Activated CD8-positive, alpha-beta T cell treated with anti-CD3 and anti-CD28 coated beads for 36 hours (primary cell): ENCODE measurements around the gene KLHL40. TPM values are rescaled to one million over a fixed set of nuclear protein-coding genes. Genes with fewer than 3 reads are reported as not detected.

Source experiments
- ATAC-seq: fragments of 200-7000 bp; cut with Tn5 transposase; one replicate; pipeline ENCODE4 v1.10.0; 2021; ENCODE audit warnings: mild to moderate bottlenecking, moderate library complexity
- CTCF ChIA-PET: fragments of 350-600 bp; sonication (Branson Sonifier 250); formaldehyde crosslinking; loops from one replicate; lab custom pipeline; 2021; ENCODE audit warnings: antibody characterized with exemption; lab: Charles Lee
- POLR2A ChIA-PET: fragments of 350-600 bp; sonication (Branson Sonifier 250); formaldehyde crosslinking; loops from one replicate; lab custom pipeline; 2021; ENCODE audit warnings: antibody characterized with exemption; lab: Charles Lee
- DNase-seq: peaks from one replicate; pipeline ENCODE4 v3.0.0-alpha.2; 2020
- H3K27ac Mint-ChIP-seq: one replicate; pipeline ENCODE4 v1.8.0; 2021; ENCODE audit warnings: mild to moderate bottlenecking, mixed read lengths
- H3K27me3 Mint-ChIP-seq: one replicate; pipeline ENCODE4 v1.8.0; 2021; ENCODE audit warnings: mixed read lengths
- H3K36me3 Mint-ChIP-seq: one replicate; pipeline ENCODE4 v1.8.0; 2021; ENCODE audit warnings: low read depth, mixed read lengths
- H3K4me1 Mint-ChIP-seq: one replicate; pipeline ENCODE4 v1.8.0; 2021; ENCODE audit warnings: low read depth, mixed read lengths
- H3K4me3 Mint-ChIP-seq: one replicate; pipeline ENCODE4 v1.8.0; 2021; ENCODE audit warnings: mild to moderate bottlenecking, moderate library complexity, mixed read lengths
- H3K9me3 Mint-ChIP-seq: one replicate; pipeline ENCODE4 v1.8.0; 2021; ENCODE audit warnings: mixed read lengths
- intact Hi-C: fragments of 100-400 bp; cut with micrococcal nuclease; formaldehyde crosslinking; loops from one replicate; pipeline ENCODE4 v1.10.0; 2022
- total RNA-seq, 2 experiments: library from RNA; stranded (reverse); gene quantifications; one replicate each; pipeline ENCODE4 v1.2.3, GENCODE V29; 2021
- TF ChIP-seq, protein P1 (sequence below): fragments of 200-600 bp; IDR thresholded peaks from one replicate; pipeline ENCODE4 v1.8.0; 2022; ENCODE audit warnings: antibody characterized with exemption, mild to moderate bottlenecking

Gene KLHL40
- total RNA-seq, 2 experiments from 2014 or later, result not detected

DNA sequence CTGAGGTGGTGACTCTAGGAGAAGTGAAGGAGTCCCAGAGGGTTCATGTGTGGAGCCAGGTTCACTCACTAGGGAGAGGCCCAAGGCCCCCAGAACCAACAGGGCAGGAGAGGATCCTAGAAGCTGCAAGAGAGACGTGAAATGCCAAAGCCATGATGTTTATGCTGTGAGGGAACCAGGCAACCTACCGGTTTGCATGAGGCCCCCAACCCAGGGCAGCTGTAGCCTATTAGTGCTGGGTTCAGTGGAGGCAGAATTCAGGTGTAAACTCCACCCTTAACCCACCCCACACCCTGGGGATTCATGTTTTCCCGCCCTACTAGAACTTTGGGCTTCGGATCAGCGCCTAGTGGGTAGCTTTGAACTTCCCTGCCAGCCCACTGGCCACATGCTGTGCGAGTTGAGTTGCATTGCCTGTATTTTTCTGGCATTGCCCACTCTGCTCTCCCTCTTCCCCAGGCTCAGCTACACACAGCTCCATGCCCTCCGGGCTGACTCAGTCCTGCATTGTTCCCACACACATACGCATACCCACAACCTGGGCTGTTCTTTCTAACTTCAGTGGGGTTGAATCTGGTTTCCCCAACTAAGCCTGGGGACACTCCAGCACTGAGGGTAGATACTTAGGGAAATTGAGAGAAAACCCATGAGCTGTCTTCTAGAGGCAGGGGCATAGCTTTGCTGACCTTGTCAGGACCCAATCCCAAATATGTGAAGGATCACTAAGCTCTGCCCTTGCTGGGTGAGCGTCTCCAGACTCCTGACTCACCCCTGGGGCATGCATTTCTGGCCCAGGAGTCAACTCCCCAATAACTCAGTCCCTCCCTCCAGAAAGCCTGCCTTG lies 33.9 kb upstream of the KLHL40 start:
- ChIA-PET POLR2A (interaction anchor here (0.9 to 2.3 kb wide), 3 partner anchors 9 to 50 kb away, joined by 3 to 6 read pairs (median 3); partner anchors contain the start of gene NKTR), CTCF (interaction anchor here (1.5 kb wide), 1 partner anchor 98 kb away, joined by 4 read pairs; no protein-coding TSS in a partner anchor)
- Mint-ChIP-seq H3K27me3 (peaks cover 5% of the 10 kb centered on the region), H3K4me1 (peaks cover 9% of the 10 kb centered on the region), H3K27ac (no peak overlapping the region), H3K36me3 (peaks cover 7% of the 10 kb centered on the region), H3K4me3 (no peak overlapping the region), H3K9me3 (no peaks in the 10 kb centered on the region)
- TF ChIP-seq, protein P1, sequence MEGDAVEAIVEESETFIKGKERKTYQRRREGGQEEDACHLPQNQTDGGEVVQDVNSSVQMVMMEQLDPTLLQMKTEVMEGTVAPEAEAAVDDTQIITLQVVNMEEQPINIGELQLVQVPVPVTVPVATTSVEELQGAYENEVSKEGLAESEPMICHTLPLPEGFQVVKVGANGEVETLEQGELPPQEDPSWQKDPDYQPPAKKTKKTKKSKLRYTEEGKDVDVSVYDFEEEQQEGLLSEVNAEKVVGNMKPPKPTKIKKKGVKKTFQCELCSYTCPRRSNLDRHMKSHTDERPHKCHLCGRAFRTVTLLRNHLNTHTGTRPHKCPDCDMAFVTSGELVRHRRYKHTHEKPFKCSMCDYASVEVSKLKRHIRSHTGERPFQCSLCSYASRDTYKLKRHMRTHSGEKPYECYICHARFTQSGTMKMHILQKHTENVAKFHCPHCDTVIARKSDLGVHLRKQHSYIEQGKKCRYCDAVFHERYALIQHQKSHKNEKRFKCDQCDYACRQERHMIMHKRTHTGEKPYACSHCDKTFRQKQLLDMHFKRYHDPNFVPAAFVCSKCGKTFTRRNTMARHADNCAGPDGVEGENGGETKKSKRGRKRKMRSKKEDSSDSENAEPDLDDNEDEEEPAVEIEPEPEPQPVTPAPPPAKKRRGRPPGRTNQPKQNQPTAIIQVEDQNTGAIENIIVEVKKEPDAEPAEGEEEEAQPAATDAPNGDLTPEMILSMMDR, result no peak
- no peak for DNase-seq
- no peak for ATAC-seq
- intact Hi-C loops, result no loop called here

DNA sequence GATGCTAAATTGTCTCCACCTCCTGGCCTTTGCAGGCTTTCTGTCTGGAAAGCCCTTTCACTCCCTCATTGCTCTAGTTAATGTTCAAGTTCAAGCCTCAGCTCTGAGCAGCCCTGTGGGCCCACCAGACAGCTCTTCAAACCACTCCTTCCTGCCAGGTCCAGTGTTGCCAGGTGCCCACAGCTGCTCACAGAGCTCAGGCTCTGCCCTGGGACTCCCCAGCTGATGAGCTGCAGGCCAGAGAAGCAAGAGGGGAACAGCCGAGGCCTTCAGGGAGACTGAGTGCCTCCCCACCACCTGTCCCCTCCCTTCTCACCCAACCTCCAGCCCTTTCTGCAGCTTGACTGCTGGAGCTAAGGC lies 33.1 kb upstream of the KLHL40 start:
- no peak overlapping the region for H3K4me3 Mint-ChIP-seq
- DNase-seq (no peak), ATAC-seq (no peak)
- intact Hi-C loops, result no loop called here
- H3K36me3 Mint-ChIP-seq, result peaks cover 1% of the 10 kb centered on the region
- ChIA-PET POLR2A (interaction anchor here (1.0 to 2.3 kb wide), 2 partner anchors 10 to 51 kb away, joined by 3 to 6 read pairs; partner anchors contain the start of gene NKTR), CTCF (interaction anchor here (1.1 to 1.5 kb wide), 2 partner anchors 10 to 97 kb away, joined by 3 to 4 read pairs; no protein-coding TSS in a partner anchor)
- TF ChIP-seq, protein P1, result no peak
- H3K4me1 Mint-ChIP-seq, result peaks cover 6% of the 10 kb centered on the region
- H3K27me3 Mint-ChIP-seq, result peaks cover 5% of the 10 kb centered on the region
- no peak overlapping the region for H3K27ac Mint-ChIP-seq
- no peaks in the 10 kb centered on the region for H3K9me3 Mint-ChIP-seq

DNA sequence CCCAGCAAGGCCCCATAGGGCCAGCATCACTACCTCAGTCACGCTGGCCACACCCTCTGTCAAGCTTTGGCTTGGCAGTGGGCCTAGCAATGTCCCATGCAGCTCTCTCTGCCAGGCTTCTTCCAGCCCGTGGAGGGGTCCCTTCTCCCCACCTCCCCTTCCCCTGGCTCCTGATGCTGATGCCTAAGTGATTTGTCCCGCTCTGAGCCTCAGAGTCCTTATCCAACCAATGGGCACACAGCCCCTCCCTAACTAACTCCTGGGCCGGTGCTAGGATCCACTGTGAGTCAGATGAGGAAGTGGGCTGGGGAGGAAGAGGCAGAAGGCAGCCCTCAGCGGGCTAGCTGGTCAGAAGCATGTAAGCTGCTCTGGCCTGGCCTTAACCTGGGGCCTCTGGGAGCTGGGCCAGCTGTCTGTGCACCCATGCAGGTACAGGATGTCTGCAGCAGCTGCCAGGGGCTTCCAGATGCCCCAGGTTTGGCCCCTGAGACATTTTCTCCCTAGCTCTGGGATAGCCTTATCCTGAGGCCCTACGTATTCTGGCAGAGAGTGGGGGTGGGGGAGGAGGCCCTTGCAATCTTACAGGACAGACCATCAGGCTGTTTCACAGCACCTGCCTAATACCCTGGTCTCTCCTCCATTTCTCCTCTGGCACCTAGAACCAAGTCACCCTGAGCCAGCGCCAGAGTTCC lies 32.6 kb upstream of the KLHL40 start:
- intact Hi-C loops, result no loop called here
- no peak overlapping the region for H3K27ac Mint-ChIP-seq
- ATAC-seq, result no peak

DNA sequence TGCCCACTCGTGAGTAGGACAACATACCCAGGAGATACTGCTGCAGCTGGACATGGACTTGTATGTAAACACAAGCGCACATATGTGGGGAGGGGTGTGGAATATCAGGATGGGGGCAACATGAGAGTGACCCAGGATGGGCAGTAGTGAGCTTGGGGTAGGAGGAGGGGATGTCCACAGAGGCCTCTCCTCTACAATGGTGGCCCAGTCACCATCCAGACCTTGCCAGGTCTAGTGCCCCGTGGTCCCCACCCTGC lies 32.1 kb upstream of the KLHL40 start:
- Mint-ChIP-seq H3K4me1 (peaks cover 6% of the 10 kb centered on the region), H3K27me3 (peaks cover 5% of the 10 kb centered on the region), H3K36me3 (no peaks in the 10 kb centered on the region), H3K27ac (no peak overlapping the region), H3K4me3 (peak overlapping the region; percentile 71), H3K9me3 (no peaks in the 10 kb centered on the region)
- DNase-seq (no peak), ATAC-seq (no peak)
- ChIA-PET CTCF (interaction anchor here (0.7 to 1.4 kb wide), 3 partner anchors 11 to 127 kb away, joined by 3 to 4 read pairs (median 3); no protein-coding TSS in a partner anchor), POLR2A (no interaction called here)
- TF ChIP-seq, protein P1, result no peak
- intact Hi-C loops, result no loop called here

More for the DNA sequence above, 32.6 kb upstream of the KLHL40 start:
- no peak for DNase-seq
- Mint-ChIP-seq H3K4me1 (peaks cover 6% of the 10 kb centered on the region), H3K36me3 (no peaks in the 10 kb centered on the region), H3K27me3 (peaks cover 5% of the 10 kb centered on the region), H3K9me3 (no peaks in the 10 kb centered on the region), H3K4me3 (peak overlapping the region; percentile 71)
- TF ChIP-seq, protein P1, result no peak
- POLR2A ChIA-PET, result interaction anchor here (1.0 to 2.3 kb wide), 2 partner anchors 10 to 52 kb away, joined by 3 to 6 read pairs; partner anchors contain the start of gene NKTR
- CTCF ChIA-PET, result interaction anchor here (0.7 to 1.5 kb wide), 3 partner anchors 11 to 127 kb away, joined by 3 to 4 read pairs (median 3); no protein-coding TSS in a partner anchor
